Measurements from ENCODE around the gene TOMM70.
"Not testable (repeated sequence)": the region's sequence is repeated elsewhere in the genome, so short reads cannot be mapped to it uniquely, and the experiment has no call there.

TOMM70 gene

DNA sequence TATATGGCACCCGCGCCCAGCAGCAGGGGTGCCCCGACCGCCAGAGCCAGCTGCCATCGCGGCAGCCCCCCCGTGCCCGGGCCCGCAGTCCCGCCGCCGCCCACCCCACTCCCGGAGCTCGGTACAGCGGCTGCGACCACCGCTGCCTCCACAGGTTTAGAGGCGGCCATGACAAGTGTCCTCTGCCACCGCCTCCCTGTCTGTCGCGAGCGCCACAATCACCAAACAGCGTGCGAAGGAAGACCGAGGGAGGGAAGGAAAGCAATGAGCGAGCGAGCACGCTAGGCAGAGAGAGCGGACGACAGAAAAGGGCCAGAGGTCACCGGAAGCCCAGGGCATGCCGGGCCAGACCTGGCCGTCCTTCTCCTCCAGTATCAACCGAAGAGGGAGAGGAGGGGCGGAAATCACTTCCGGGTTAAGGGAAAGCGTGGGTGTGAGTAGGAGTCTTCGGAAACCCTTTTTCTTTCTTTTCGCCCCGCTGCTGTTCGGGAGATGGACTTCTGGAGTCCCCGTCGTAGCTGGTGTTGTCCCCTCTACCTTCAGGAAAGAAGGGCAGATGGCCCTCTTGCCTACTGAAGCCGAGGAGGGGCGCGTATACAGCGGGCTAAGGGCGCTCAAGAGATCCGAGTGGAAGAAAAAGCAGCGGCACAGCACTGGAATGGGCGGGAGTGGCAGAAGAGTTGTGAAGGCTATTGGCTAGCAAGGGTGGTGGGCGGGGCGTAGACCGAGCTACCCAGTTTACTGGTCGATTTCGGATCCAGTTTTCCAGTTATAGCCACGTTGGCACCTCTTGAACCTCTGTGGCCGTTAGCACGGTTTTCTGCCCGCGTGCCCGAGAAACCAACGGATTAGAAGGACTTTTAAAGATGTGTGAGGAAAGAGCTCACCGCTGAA lies at the start of gene TOMM70, which contains the start of gene LNP1:
Gene TOMM70, minus strand, starts transcription at position 310 of the 894 bp plus-strand sequence. Its CDS starts 140 bp downstream, at position 170.
Gene LNP1, plus strand, starts transcription at position 760 of the 894 bp plus-strand sequence. CDS start 28,191 bp downstream, outside the sequence.
- peak; percentile 97 for DNase-seq

- DNase-seq, result no peak
Observed at GRCh38 chr3:100449214-100449613, 48.3 kb upstream of the TOMM70 start.

DNA sequence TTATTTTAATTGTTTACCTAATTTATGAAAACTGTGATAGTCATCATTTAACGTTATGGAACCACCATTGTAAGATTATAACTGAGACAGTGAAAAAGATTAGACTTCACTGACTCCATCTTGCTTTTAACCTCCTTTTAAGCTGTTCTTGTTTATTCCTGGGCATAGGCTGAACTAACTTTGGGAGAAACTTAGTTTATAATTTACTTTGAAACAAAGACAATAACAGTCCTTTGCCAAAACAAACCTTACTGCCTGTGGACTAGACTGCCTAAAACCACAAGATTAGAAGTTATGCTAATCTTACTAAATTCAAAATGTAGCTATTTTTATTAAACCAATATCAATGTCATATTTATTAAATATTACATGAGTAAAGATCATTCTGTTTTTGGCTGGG lies 47.2 kb upstream of the TOMM70 start:
- no peak for DNase-seq

DNA sequence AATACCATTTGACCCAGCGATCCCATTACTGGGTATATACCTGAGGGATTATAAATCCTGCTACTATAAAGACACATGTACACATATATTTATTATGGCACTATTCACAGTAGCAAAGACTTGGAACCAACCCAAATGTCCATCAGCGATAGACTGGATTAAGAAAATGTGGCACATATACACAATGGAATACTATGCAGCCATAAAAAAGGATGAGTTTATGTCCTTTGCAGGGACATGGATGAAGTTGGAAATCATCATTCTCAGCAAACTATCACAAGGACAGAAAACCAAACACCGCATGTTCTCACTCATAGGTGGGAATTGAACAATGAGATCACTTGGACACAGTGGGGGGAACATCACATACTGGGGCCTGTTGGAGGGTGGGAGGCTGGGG lies 46.2 kb upstream of the TOMM70 start:
- DNase-seq, result not testable (repeated sequence)

DNA sequence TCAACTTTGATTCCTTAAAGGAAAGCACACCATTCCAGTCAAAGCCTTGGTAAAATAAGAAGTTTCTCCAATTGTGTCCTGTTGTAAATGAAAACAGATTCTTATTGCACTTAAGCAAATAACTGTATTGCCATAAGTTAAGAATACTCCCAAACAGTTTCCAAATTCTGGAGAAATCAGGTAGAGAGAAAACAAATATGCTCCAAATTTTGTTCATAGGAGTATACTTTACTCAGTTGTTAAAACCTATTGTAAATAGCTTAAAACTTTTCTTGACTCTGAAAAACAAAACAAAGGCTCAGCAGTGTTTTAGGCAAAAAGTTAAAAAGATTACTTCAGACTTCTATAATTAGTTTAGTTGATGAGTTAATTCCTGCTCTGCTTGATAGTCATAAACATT lies 42.8 kb upstream of the TOMM70 start:
- no peak for DNase-seq

- DNase-seq, result no peak
Observed at GRCh38 chr3:100440895-100441294, 40.0 kb upstream of the TOMM70 start.

- DNase-seq, result no peak
Observed at GRCh38 chr3:100438623-100438974, 37.7 kb upstream of the TOMM70 start.

- no peak for DNase-seq
Observed at GRCh38 chr3:100437721-100438622, 37.1 kb upstream of the TOMM70 start.

- no peak for DNase-seq
Observed at GRCh38 chr3:100436951-100437350, 36.1 kb upstream of the TOMM70 start.

DNA sequence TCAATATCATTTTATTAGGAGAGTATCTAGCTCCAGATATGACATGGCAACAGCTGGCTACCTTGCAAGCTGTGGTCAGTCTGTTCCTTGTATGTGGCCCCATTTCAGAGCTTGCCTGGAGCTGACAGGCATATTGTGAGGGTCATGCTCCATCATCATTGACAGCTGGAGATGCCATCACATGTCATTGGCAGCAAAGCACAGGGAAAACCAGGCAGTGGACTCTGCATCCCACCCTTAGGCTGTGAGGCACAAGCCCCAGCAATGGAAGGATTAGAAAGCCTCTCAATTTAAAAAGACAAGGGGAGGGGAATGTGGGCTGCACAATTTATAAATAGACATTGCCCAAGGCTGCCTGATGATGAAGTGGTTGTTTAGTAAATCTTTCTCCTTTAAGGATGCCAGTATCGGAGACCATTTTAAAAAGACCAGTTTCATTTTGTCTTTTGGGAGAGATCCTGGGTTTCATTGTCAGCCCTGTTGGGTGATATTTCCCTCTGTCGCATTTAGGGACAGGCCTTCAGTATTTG lies 28.4 kb upstream of the TOMM70 start:
- no peak for DNase-seq

DNA sequence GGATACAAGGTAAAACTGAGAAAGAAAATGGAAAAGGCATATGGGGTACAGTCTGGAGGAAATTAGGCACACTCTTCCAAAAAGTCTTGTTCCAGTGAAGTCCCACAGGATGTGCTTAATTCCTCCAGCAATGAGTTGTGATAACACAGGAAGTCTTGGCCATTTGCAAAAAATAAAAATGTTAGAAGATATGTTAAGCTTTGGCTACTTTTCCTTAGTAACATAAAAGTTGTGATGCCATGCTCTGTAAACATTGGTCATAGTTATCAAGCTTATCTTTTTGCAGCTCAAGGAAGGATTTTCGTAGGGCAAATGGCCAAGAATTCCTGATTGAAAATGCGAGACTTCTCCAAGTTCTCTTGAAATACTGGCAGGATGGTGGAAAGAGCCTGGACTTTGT lies 26.8 kb upstream of the TOMM70 start:
- no peak for DNase-seq

DNA sequence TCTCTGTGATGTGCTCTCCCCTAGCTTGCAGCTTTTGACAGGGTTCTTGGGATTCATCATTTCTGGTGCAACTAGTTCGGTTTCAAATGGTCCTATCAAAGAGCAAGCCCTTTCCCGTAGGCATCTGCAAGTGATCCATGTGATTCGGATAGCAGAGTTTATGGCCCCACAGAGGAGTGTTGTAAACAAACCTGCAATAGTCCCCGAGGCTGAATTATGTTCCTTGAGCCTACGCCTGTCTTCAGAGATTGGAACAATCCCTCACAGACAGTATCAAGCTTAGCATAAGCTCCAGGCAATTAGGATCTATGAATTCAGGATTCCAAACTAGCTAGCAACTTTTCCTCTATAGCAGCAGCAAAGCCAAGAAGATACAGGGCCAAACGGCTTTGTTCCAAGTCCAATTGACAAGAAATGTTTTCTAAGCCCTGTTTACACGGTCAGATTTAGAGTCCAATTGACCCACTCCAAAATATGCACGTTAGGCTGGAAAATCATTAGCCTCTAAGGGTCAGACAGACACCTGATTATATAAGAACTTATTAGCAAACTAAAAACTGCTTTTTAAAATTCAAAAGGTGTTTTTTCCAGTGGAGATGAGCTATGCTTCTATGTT lies 25.3 kb upstream of the TOMM70 start:
- no peak for DNase-seq

DNA sequence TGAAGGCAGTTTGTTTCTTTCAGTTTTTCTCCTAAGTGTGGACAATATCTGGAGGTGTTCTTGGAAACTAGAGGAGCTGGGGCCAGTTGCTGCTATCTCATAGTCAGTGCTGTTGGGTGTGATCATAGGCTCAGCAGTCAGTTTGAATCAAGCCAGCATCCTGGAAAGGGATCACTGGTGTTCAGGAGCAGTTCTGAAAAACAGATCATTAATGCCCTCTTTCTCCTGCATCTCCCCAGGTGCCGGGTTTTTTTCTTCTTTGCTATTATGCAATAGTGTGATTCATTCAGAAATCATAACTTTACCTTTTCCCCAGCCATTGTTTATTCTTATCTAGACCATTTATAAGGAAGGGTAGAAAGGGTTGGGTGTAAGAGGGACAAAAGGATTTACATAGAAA lies 24.4 kb upstream of the TOMM70 start:
- DNase-seq, result no peak

- DNase-seq, result no peak
Observed at GRCh38 chr3:100424261-100424660, 23.4 kb upstream of the TOMM70 start.

- DNase-seq, result no peak
Observed at GRCh38 chr3:100423611-100424010, 22.7 kb upstream of the TOMM70 start.

- DNase-seq, result no peak
Observed at GRCh38 chr3:100420885-100421284, 20.0 kb upstream of the TOMM70 start.

GRCh38 chr3:100419406-100419805 lies 18.5 kb upstream of the TOMM70 start:
- no peak for DNase-seq

GRCh38 chr3:100416863-100417262 lies 16.0 kb upstream of the TOMM70 start:
- DNase-seq, result no peak

DNA sequence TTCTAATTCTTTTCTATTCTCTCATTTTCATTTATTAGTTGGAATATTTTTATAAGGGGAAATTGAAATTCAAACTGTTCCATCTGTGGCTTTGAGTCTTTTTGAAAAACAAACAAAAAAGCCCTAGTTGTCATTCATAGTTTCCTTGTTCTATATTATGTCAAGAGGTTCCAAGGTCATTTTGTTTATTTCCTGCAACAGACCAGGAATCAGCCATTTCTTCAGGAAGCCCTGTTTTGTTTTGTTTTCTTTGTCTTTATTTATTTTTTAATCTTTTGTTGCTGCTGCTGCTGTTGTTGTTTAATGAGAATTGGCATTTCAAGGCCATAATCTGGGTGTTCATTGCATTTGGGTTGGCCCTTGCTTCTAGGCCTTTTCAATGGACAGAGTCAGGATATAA lies 15.3 kb upstream of the TOMM70 start:
- no peak for DNase-seq

DNA sequence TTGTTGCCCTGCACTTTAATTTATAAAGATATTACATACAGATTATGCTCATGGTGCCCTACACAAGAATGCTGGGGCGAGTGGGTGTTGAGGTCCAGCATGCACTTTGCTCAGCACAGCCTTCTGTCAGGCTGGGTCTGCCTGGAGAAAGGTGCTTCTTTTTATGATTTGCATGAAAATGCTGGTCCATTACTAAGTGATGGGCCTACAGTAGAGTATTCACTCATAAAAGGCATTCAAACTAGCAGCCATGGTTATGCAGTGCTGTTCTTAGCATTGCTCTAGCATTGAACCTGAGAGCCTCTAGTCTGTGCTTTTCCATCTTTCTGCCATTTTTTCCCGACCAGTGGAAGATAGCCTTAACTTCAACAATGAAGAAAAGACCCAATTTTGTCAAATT lies 12.7 kb upstream of the TOMM70 start:
- no peak for DNase-seq

DNA sequence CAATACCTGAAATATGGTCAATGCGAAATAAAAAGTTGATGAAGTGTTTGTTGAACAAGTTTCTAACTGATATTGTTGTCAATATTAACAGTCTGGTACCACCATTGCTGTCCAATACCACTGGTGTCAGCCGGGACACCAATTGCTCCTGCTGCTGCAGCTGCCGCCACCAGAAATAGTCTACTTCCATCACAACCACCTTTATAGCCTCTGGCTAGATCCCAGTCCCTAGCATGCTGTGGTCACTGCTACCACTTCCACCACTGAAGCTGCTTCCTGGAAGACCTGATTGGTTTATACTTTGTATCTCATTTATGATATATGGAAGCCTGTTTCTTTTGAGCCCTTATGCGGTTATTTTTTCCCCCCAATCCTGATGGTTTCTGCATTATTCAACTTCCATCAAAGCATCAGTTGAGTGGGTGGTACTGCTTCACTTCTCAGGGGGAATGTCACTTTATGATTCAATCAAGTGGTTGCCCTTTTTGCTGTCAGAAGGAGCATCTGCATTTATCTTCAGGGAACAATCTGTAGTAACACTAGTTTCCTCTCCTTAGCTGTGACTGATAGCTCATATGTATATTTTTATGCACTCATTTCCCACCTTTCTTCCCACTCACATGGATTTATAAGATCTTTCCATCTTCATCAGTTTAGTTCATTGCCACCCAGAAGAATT lies 12.2 kb upstream of the TOMM70 start:
- DNase-seq, result no peak
